HG03095 (cell line): Measurements from ENCODE around the gene TSPAN8.
"Not testable (repeated sequence)": the region's sequence is repeated elsewhere in the genome, so short reads cannot be mapped to it uniquely, and the experiment has no call there.

Experiments
- ATAC-seq: cut with Tn5 transposase; IDR thresholded peaks from one replicate; pipeline ENCODE4 v1.9.1; 2021; ENCODE audit warnings: moderate library complexity; ENCODE audit not compliant: unreplicated experiment

Gene TSPAN8

GRCh38 chr12:71157601-71158233 lies at the start of gene TSPAN8:
Gene TSPAN8, minus strand, starts transcription at chr12:71157999. Its CDS starts 321 bp downstream, at chr12:71157678.
- no peak for ATAC-seq

DNA sequence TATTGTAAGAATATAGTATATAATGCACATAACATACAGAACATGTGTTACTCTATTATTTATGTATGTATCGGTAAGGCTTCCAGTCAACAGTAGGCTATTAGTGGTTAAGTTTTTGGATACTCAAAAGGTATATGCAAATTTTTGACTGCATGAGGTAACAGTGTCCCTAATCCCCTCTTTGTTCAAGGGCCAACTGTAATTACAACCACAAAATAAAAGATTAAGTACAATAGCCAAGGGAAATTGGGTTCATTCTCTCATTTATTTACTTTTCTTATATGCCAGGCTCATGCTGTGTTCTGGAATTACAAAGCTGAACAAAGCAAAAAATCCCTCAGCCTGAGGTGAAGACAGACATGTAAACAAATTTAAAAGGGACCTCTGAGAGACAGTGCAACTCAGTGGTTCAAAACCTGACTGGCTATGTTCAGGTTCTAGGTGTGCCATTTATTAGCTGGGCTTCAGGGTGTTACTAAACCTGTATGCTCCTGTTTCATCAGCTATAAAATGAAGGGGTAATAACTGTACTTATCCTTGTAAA lies 43.4 kb upstream of the TSPAN8 start:
- ATAC-seq: no peak

DNA sequence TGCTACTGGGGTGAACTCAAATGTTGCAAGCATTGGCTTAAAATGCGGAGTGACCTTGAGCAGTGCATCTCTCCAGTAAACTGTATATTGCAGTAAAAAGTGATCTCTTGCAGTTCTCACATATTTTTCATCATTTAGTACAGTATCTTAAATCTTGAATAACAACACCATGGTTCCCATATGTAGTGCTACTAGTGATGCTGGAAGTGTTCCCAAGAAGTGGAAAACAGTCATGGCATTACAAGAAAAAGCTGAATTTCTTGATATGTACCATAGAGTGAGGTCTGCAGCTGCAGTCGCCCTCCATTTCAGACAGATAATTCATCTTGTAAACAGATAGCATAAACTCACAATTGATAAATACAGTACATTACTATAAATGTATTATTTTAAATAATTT lies 42.9 kb upstream of the TSPAN8 start:
- ATAC-seq: no peak

DNA sequence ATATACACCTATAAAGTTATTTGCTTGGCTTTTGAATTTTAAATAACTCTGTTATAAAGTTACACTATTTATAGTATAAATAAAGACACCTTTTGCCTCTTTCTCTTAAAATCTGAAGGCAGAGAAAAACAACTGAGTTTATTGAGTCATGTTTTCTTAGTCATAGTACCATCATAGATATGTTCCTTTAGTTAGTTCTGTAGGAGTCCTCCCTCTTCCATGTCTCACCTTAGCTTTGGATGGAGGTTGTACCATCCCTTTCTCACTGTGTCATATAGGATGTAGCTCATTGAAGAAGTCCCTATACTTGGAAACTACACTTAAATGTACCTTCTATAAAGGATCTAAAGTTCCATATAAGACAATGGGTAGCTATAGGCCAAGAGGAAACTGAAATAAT lies 39.7 kb upstream of the TSPAN8 start:
- no peak for ATAC-seq

DNA sequence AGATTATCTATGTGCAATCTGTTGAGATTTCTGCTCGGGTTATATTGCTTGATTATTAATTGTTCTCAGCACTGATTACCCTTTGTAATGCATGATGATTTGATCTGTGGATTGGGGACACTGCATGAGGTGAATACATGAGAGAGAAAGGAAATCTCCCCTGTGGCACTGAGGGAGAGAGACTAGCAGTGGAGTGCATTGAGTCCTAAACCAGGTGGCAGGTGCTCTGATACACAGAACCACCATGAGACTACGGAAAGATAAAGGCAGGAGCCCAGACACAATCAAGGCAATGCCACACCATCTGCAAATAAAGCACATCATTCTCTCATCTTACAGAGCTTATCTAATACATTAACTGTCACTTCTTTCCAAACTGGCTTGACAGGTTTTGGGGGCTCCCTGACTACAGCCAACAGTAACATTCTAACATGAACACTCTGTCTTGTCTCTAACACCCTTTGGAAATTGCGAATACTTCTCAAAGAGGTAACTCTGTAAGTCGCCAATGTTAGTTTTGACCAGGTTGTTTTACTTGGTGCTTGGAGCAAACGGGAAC lies 37.6 kb upstream of the TSPAN8 start:
- ATAC-seq: no peak

DNA sequence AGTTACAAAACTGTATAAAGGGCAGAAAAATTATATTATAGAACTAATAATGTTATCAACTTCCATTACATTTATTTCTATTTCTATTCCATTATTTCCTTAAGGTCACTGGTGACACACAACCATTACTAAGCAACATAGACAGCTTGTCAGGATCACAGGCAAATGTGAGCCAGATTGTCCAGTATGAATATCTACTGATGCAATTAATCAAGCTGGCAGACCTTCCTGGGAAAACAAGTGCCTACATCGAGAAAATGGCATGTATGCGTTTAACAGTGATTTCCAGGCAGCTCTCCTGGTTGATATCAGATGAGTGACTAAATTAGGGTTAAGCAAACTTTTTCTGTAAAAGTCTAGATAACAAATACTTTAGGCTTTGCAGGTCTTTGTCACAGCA lies 36.9 kb upstream of the TSPAN8 start:
- ATAC-seq: no peak

- ATAC-seq: no peak
Observed at GRCh38 chr12:71193041-71193440, 35.2 kb upstream of the TSPAN8 start.

GRCh38 chr12:71191509-71192196 lies 33.9 kb upstream of the TSPAN8 start:
- ATAC-seq: no peak

DNA sequence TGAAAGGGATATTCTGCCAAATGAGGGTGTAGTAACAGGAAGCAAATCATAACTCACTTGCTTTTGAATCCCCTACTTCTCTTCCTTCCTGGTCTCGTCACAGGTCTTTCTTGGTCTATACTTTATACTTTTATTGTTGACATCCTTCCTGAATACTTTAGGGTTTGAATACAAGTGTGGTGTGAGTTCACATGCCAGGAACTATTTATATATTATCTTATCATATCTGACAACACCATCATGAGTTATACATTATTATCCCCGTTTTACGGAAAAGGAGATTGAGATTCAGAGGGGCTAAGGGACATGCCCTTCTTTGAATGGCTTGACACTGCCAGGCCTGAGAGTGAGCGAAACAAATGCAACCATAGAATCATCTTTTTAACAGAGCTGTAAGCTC lies 33.0 kb upstream of the TSPAN8 start:
- no peak for ATAC-seq

DNA sequence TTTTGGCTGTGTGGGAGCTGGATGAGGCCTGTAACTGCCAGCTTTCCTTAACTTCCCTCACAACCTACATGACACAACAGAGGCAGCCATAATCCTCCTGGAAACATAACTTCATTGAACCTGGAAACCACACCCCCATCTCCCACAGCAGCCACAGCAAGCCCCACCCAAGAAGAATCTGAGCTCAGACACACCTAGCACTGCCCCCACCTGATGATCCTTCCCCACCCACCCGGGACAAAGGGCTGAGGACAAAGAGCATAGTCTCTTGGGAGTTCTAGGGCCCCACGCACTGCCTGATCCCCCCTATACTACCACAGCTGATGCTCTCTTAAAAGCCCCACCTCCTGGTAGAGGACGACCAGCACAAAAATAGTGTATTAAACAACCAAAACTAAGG lies 29.6 kb upstream of the TSPAN8 start:
- no peak for ATAC-seq

DNA sequence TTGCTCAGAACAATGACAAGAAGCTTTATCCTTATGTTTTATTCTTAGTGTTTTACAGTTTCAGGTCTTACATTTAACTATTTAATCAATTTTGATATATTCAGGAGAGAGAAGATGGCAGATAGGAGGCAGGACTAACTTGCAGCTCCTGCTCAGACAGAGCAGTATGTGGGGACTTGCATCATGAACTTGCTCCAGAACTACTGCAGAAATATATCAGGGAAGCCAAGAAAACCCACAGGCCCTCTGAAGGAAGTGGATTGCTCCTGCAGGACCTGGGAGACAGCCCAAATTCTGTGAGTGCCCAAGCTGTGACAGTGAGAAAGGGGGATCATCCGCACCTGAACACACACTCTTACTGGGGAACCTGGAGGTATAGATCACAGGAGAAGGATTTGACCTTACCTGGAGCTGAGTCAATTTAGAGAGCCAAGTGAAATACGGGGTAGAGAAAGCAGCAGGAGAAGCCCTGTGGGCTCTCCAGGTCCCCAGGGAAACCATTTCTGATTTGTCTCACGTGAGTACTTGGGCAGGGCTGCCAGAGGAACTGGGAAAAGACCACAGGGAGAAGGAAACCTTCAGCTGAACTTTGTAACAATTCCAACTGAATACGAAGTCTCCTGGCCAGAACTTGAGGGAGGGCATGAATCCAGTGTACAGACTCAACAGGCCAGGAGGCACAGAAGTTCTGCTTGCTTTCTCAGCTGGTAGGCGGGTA lies 28.9 kb upstream of the TSPAN8 start:
- ATAC-seq: no peak

DNA sequence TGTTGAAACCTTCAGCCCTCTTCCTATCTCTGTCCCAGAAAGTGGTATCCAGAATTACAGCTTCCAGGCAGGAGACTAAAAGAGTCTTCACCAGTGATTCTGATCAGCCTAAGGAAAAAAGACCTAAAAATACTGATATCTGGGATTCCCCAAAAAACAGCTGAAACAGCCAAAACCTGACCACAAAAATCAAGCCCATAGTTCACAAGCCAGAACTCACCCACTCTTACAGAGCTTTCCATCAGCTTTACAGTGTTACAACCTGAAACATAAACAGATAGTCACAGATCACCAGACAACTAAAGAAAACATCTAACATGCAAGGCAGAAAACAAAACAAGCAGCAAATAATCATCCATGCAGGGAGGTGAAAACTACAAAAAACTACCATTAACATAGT lies 26.0 kb upstream of the TSPAN8 start:
- no peak for ATAC-seq

- ATAC-seq: no peak
Observed at GRCh38 chr12:71183018-71183417, 25.2 kb upstream of the TSPAN8 start.

GRCh38 chr12:71178162-71178561 lies 20.4 kb upstream of the TSPAN8 start:
- no peak for ATAC-seq

GRCh38 chr12:71174825-71175224 lies 17.0 kb upstream of the TSPAN8 start:
- no peak for ATAC-seq

DNA sequence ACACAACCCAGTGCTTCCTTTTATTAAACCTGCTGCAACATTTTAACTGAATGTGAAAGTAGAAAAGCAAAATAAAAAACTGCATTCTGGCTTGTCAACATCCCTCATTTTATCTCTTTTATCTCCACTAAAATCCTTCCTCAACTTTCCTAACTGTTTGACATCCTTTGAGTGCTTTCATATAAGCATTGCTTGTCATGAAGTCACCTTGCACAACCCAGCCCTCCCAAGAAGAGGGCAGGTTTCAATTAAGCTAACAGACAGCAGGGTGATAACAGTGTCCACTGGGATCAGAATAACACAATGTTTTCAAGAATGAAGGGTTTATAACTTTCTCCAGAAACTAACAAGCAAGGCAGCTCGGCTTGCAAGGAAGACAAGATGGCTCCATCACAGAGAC lies 16.3 kb upstream of the TSPAN8 start:
- no peak for ATAC-seq

GRCh38 chr12:71170456-71170855 lies 12.7 kb upstream of the TSPAN8 start:
- no peak for ATAC-seq

DNA sequence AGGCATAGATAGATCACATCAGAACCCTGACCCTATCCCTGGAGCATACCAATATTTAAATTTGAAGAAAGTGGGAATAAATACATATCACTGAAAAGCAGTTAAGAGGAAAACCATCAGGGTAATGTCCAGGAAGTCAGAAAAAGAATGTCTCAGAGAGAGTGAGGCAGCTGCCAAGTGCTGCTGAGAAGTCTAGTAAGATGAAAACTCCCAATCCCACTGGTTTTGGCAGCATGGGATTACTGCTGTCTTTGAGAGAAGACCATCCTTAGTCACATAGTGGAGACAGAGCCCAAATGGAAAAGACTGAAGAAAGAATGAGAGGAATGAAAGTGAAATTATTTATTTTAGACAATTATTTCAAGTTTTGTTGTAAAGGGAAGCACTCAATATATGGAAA lies 11.5 kb upstream of the TSPAN8 start:
- no peak for ATAC-seq

GRCh38 chr12:71166862-71167496 lies 9.2 kb upstream of the TSPAN8 start:
- no peak for ATAC-seq

DNA sequence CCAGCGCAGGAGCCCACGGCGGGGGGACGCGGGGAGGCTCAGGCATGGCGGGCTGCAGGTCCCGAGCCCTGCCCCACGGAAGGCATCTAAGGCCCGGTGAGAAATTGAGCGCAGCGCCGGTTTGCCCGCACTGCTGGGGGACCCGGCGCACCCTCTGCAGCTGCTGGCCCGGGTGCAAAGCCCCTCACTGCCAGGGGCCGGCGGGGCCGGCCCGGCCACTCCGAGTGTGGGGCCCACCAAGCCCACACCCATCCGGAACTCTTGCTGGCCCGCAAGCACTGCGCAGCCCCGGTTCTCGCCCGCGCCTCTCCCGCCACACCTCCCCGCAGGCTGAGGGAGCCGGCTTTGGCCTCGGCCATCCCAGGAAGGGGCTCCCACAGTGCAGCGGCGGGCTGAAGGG lies 8.5 kb upstream of the TSPAN8 start:
- no peak for ATAC-seq

GRCh38 chr12:71165780-71166179 lies 8.0 kb upstream of the TSPAN8 start:
- not testable (repeated sequence) for ATAC-seq
